Measurements from ENCODE around the gene LRRC25.
"Not testable (repeated sequence)": the region's sequence is repeated elsewhere in the genome, so short reads cannot be mapped to it uniquely, and the experiment has no call there.

Gene LRRC25

GRCh38 chr19:18368504-18369222 is 28.8 kb downstream of the LRRC25 start:
- TF ChIP-seq CTCF (IDR thresholded peaks at IDR 0.05; ENCODE audit: low read depth, low read length), result no peak
- DNase-seq (ENCODE audit: low read depth in 2 of 2), result no peak
- H3K4me3 ChIP-seq (replicated peaks in 1 of 2; ENCODE audit: low read depth in 2 of 2, low read length in 2 of 2), result no peak overlapping the region

GRCh38 chr19:18366021-18366435 is 31.4 kb downstream of the LRRC25 start:
- TF ChIP-seq CTCF (IDR thresholded peaks at IDR 0.05; ENCODE audit: low read depth, low read length), result no peak
- H3K4me3 ChIP-seq (replicated peaks in 1 of 2; ENCODE audit: low read depth in 2 of 2, low read length in 2 of 2), result no peak overlapping the region
- peak in 1 of 2 donors; percentile 77 for DNase-seq (ENCODE audit: low read depth in 2 of 2)

GRCh38 chr19:18364826-18365528 is 32.4 kb downstream of the LRRC25 start:
- DNase-seq (ENCODE audit: low read depth in 2 of 2), result peak; percentile 99
- H3K4me3 ChIP-seq (replicated peaks in 1 of 2; ENCODE audit: low read depth in 2 of 2, low read length in 2 of 2), result no peak overlapping the region
- no peak for TF ChIP-seq CTCF (IDR thresholded peaks at IDR 0.05; ENCODE audit: low read depth, low read length)

GRCh38 chr19:18364277-18364825 is 33.1 kb downstream of the LRRC25 start:
- not testable (repeated sequence) for H3K4me3 ChIP-seq (replicated peaks in 1 of 2; ENCODE audit: low read depth in 2 of 2, low read length in 2 of 2); DNase-seq (ENCODE audit: low read depth in 2 of 2)

GRCh38 chr19:18363787-18364186 is 33.6 kb downstream of the LRRC25 start:
- H3K4me3 ChIP-seq (replicated peaks in 1 of 2; ENCODE audit: low read depth in 2 of 2, low read length in 2 of 2), result no peak overlapping the region
- no peak for TF ChIP-seq CTCF (IDR thresholded peaks at IDR 0.05; ENCODE audit: low read depth, low read length)
- DNase-seq (ENCODE audit: low read depth in 2 of 2), result no peak

- no peak overlapping the region for H3K4me3 ChIP-seq (replicated peaks in 1 of 2; ENCODE audit: low read depth in 2 of 2, low read length in 2 of 2)
- peak in 1 of 2 donors; percentile 36 for DNase-seq (ENCODE audit: low read depth in 2 of 2)
- no peak for TF ChIP-seq CTCF (IDR thresholded peaks at IDR 0.05; ENCODE audit: low read depth, low read length)
Observed at GRCh38 chr19:18362934-18363542, 34.4 kb downstream of the LRRC25 start.

- no peak overlapping the region for H3K4me3 ChIP-seq (replicated peaks in 1 of 2; ENCODE audit: low read depth in 2 of 2, low read length in 2 of 2)
- no peak for DNase-seq (ENCODE audit: low read depth in 2 of 2)
- TF ChIP-seq CTCF (IDR thresholded peaks at IDR 0.05; ENCODE audit: low read depth, low read length), result no peak
Observed at GRCh38 chr19:18361646-18362045, 35.8 kb downstream of the LRRC25 start.

All from cardiac fibroblast (primary cell).